GM23248 (cell line): ENCODE results near the gene CUX1.

Experiments used
- EZH2 ChIP-seq: fragments of 200-600 bp; sonication (generic); IDR thresholded peaks from 2 replicates; pipeline ENCODE4 v1.6.1; 2018; ENCODE audit warnings: antibody characterized with exemption, mild to moderate bottlenecking; ENCODE audit not compliant: insufficient read depth, poor library complexity, severe bottlenecking
- EZH2phosphoT487 ChIP-seq: fragments of 200-600 bp; sonication (generic); IDR thresholded peaks from 2 replicates; pipeline ENCODE4 v1.6.1; 2018; ENCODE audit warnings: antibody characterized with exemption, moderate library complexity, mild to moderate bottlenecking, low read depth; ENCODE audit not compliant: insufficient read depth

- TF ChIP-seq EZH2phosphoT487 (no peak), EZH2 (no peak)
Observed at GRCh38 chr7:102081244-102081627, 263.8 kb downstream of the CUX1 start.
